NCI-H446 treated with DMSO at 0.1 percent for 48 hours (cell line): Measurements from ENCODE around the gene TMEM266.
A peak's percentile ranks its signal among the peaks of the same experiment; 100 is the strongest.

Experiments
- DNase-seq: peaks from one replicate; lab custom pipeline; 2025; lab: John Stamatoyannopoulos, UW

TMEM266 gene

GRCh38 chr15:76162784-76163456, 103.1 kb downstream of the TMEM266 start:
- DNase-seq = peak; percentile 53

GRCh38 chr15:76163457-76164295, 103.9 kb downstream of the TMEM266 start:
- peak; percentile 53 for DNase-seq

- DNase-seq = no peak
Observed at GRCh38 chr15:76164602-76165001, 104.8 kb downstream of the TMEM266 start.

GRCh38 chr15:76165951-76166350, 106.2 kb downstream of the TMEM266 start:
- no peak for DNase-seq

- no peak for DNase-seq
Observed at GRCh38 chr15:76168237-76168984, 108.6 kb downstream of the TMEM266 start.

GRCh38 chr15:76169018-76169417, 109.2 kb downstream of the TMEM266 start:
- DNase-seq = no peak

GRCh38 chr15:76169911-76170800, 110.4 kb downstream of the TMEM266 start:
- DNase-seq = no peak

GRCh38 chr15:76172782-76173181, 113.0 kb downstream of the TMEM266 start:
- no peak for DNase-seq

GRCh38 chr15:76173317-76173834, 113.6 kb downstream of the TMEM266 start:
- no peak for DNase-seq

- DNase-seq = no peak
Observed at GRCh38 chr15:76174654-76175053, 114.9 kb downstream of the TMEM266 start.

GRCh38 chr15:76175442-76175841, 115.7 kb downstream of the TMEM266 start:
- no peak for DNase-seq

- DNase-seq = no peak
Observed at GRCh38 chr15:76176059-76176458, 116.3 kb downstream of the TMEM266 start.

- no peak for DNase-seq
Observed at GRCh38 chr15:76176487-76177085, 116.8 kb downstream of the TMEM266 start.

GRCh38 chr15:76177491-76178040, 117.8 kb downstream of the TMEM266 start:
- no peak for DNase-seq

GRCh38 chr15:76178296-76179000, 118.7 kb downstream of the TMEM266 start:
- no peak for DNase-seq

GRCh38 chr15:76179023-76179422, 119.2 kb downstream of the TMEM266 start:
- DNase-seq = no peak

GRCh38 chr15:76180321-76180720, 120.5 kb downstream of the TMEM266 start:
- DNase-seq = no peak

GRCh38 chr15:76181705-76182107, 121.9 kb downstream of the TMEM266 start:
- no peak for DNase-seq

GRCh38 chr15:76183930-76184649, 124.3 kb downstream of the TMEM266 start:
- peak; percentile 42 for DNase-seq
